ENCODE results near the gene MVP. TPM values are rescaled to one million over a fixed set of nuclear protein-coding genes. Genes with fewer than 3 reads are reported as not detected.
"Not testable (repeated sequence)": the region's sequence is repeated elsewhere in the genome, so short reads cannot be mapped to it uniquely, and the experiment has no call there.

Gene MVP
- total RNA-seq, 1 donor = 273 TPM

GRCh38 chr16:29784901-29785500 is 35.3 kb upstream of the MVP start:
- peak overlapping the region; percentile 99 for H2AFZ ChIP-seq (ENCODE audit: low read length)
- no peaks in the 10 kb centered on the region for H3K9me3 ChIP-seq (ENCODE audit: low read depth, low read length)
- peaks cover 17% of the 10 kb centered on the region for H3K27me3 ChIP-seq (ENCODE audit: insufficient read depth, low read length)
- H3K27ac ChIP-seq (ENCODE audit: low read depth, low read length) = no peak overlapping the region
- no peaks in the 10 kb centered on the region for H3K79me2 ChIP-seq (ENCODE audit: insufficient read depth, low read length)
- TF ChIP-seq CTCF (IDR thresholded peaks at IDR 0.05; ENCODE audit: extremely low read depth, low read depth, low read length) = peak; percentile 83
- H4K20me1 ChIP-seq (ENCODE audit: insufficient read depth, low read length) = no peaks in the 10 kb centered on the region
- peaks cover 7% of the 10 kb centered on the region for H3K4me1 ChIP-seq (ENCODE audit: insufficient read depth, low read length)
- H3K36me3 ChIP-seq (ENCODE audit: insufficient read depth, low read length) = no peaks in the 10 kb centered on the region
- peak overlapping the region; percentile 81 for H3K4me2 ChIP-seq (ENCODE audit: insufficient read depth, low read length)
- H3K4me3 ChIP-seq (ENCODE audit: insufficient read depth, low read length) = peak overlapping the region; percentile 63
- DNase-seq (ENCODE audit: insufficient read length, low spot score, missing footprints) = peak; percentile 96

- Histone ChIP-seq H3K79me2 (ENCODE audit: insufficient read depth, low read length) (peaks cover 16% of the 10 kb centered on the region), H3K4me1 (ENCODE audit: insufficient read depth, low read length) (peaks cover 16% of the 10 kb centered on the region)
- H3K27me3 ChIP-seq (ENCODE audit: insufficient read depth, low read length); H2AFZ ChIP-seq (ENCODE audit: low read length); H3K27ac ChIP-seq (ENCODE audit: low read depth, low read length); H3K9me3 ChIP-seq (ENCODE audit: low read depth, low read length); DNase-seq (ENCODE audit: insufficient read length, low spot score, missing footprints); H3K36me3 ChIP-seq (ENCODE audit: insufficient read depth, low read length); H3K4me3 ChIP-seq (ENCODE audit: insufficient read depth, low read length); H4K20me1 ChIP-seq (ENCODE audit: insufficient read depth, low read length); H3K4me2 ChIP-seq (ENCODE audit: insufficient read depth, low read length): not testable (repeated sequence)
Observed at GRCh38 chr16:29787155-29787554, 33.1 kb upstream of the MVP start.

- H3K36me3 ChIP-seq (ENCODE audit: insufficient read depth, low read length) = no peaks in the 10 kb centered on the region
- peak overlapping the region; percentile 98 for H3K4me3 ChIP-seq (ENCODE audit: insufficient read depth, low read length)
- H3K9me3 ChIP-seq (ENCODE audit: low read depth, low read length) = no peaks in the 10 kb centered on the region
- H4K20me1 ChIP-seq (ENCODE audit: insufficient read depth, low read length) = no peaks in the 10 kb centered on the region
- H2AFZ ChIP-seq (ENCODE audit: low read length) = peak overlapping the region; percentile 95
- H3K79me2 ChIP-seq (ENCODE audit: insufficient read depth, low read length) = peaks cover 42% of the 10 kb centered on the region
- peaks cover 16% of the 10 kb centered on the region for H3K4me1 ChIP-seq (ENCODE audit: insufficient read depth, low read length)
- H3K27me3 ChIP-seq (ENCODE audit: insufficient read depth, low read length) = no peaks in the 10 kb centered on the region
- DNase-seq (ENCODE audit: insufficient read length, low spot score, missing footprints) = peak; percentile 79
- H3K27ac ChIP-seq (ENCODE audit: low read depth, low read length) = peak overlapping the region; percentile 61
- TF ChIP-seq CTCF (IDR thresholded peaks at IDR 0.05; ENCODE audit: extremely low read depth, low read depth, low read length) = no peak
- H3K4me2 ChIP-seq (ENCODE audit: insufficient read depth, low read length) = peak overlapping the region; percentile 87
Observed at GRCh38 chr16:29789775-29790182, 30.5 kb upstream of the MVP start.

- Histone ChIP-seq H2AFZ (ENCODE audit: low read length) (peak within 1 kb of the TSS; percentile 95), H3K4me3 (ENCODE audit: insufficient read depth, low read length) (peak within 1 kb of the TSS; percentile 98), H3K4me2 (ENCODE audit: insufficient read depth, low read length) (peak within 1 kb of the TSS; percentile 87), H3K27ac (ENCODE audit: low read depth, low read length) (peak within 1 kb of the TSS; percentile 61), H3K27me3 (ENCODE audit: insufficient read depth, low read length) (no peaks in the 10 kb centered on the region), H3K4me1 (ENCODE audit: insufficient read depth, low read length) (peaks cover 13% of the 10 kb centered on the region), H4K20me1 (ENCODE audit: insufficient read depth, low read length) (no peaks in the 10 kb centered on the region), H3K36me3 (ENCODE audit: insufficient read depth, low read length) (no peaks in the 10 kb centered on the region), H3K79me2 (ENCODE audit: insufficient read depth, low read length) (peaks cover 48% of the 10 kb centered on the region), H3K9me3 (ENCODE audit: low read depth, low read length) (no peaks in the 10 kb centered on the region)
- peak; percentile 100 for DNase-seq (ENCODE audit: insufficient read length, low spot score, missing footprints)
- TF ChIP-seq CTCF (IDR thresholded peaks at IDR 0.05; ENCODE audit: extremely low read depth, low read depth, low read length) = peak; percentile 75
Observed at GRCh38 chr16:29790183-29790948, 29.9 kb upstream of the MVP start, which contains the start of gene KIF22. Gene KIF22, plus strand, starts transcription at chr16:29790751. Its CDS starts 9 bp downstream, at chr16:29790760.
